ENCODE results near the gene ATXN2. TPM values are rescaled to one million over a fixed set of nuclear protein-coding genes. Genes with fewer than 3 reads are reported as not detected.

The ATXN2 gene
- total and polyA plus RNA-seq, 7 experiments from 2014 or later: 23.9 to 71.9 (median 44.0) TPM

DNA sequence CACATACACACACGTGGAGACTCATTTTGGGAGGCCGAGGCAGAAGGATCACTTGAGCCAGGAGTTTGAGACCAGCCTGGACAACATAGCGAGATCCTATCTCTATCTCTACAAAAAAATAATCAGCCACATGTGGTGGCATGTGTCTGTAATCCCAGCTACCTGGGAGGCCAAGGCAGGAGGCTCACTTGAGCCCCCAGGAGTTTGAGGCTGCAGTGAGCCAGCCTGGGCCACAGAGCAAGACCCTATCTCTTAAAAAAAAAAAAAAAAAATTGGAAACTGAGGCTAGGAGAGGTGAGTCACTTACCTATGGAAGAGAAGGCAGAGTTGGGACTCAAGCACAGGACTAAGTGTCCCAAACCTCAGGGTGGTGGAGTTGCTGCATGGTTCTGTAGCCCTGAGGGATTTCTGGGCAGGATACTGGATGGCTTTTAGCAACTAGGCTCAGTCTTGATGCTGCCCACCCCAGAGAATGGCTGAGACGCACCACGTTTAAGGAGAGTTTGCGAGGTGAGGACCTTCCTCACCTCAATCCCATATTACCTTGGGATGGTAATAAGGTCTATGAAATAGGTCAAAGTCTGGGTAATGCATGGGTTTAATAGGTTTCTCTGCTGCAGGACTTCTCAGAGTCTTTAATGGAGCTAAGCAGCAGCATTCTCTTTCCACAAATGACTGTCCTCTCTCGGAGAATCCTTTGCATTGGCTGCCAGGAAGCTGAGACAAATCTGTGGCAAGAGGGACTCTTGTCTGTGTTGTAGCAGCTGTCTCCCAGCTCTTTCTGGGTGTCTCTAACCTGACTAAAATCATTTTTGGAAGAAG lies 157.8 kb downstream of the ATXN2 start:
- Mint-ChIP-seq H3K27me3 (no peaks in the 10 kb centered on the region), H3K4me3 (peak overlapping the region in 1 of 10 donors; percentile 25), H3K4me1 (peaks cover 57 to 97% (median 92%) of the 10 kb centered on the region in 7 donors), H3K36me3 (peaks cover 0 to 31% (median 0%) of the 10 kb centered on the region in 5 donors), H3K9me3 (peaks cover 0 to 2% (median 0%) of the 10 kb centered on the region in 11 donors), H3K27ac (peak overlapping the region in 8 of 9 donors; percentile 34 to 99 (median 85))
- Histone ChIP-seq H3K27me3 (ENCODE audit: control insufficient read depth in 2 of 2, insufficient read depth in 2 of 2, low read length in 2 of 2) (no peaks in the 10 kb centered on the region), H3K4me1 (ENCODE audit: control insufficient read depth in 2 of 2, insufficient read depth in 2 of 2, low read length in 2 of 2) (peaks cover 58 to 78% of the 10 kb centered on the region in 2 donors), H3K27ac (ENCODE audit: low read depth, low read length) (peak overlapping the region; percentile 39), H3K36me3 (ENCODE audit: control insufficient read depth in 2 of 3, insufficient read depth in 3 of 3, low read length in 3 of 3) (peaks cover 0 to 29% (median 0%) of the 10 kb centered on the region in 3 experiments), H3K9me3 (ENCODE audit: control insufficient read depth in 2 of 3, low read length in 3 of 3) (no peaks in the 10 kb centered on the region), H3K4me3 (ENCODE audit: low read length) (no peak overlapping the region)
- DNase-seq (no peak), ATAC-seq (no peak)
- ChIA-PET CTCF (interaction anchor here (0.7 to 11.6 kb wide), 6 partner anchors 10 to 45 kb away, joined by 3 to 462 read pairs (median 8); partner anchors contain the start of gene SH2B3), POLR2A (interaction anchor here (0.6 to 9.4 kb wide), 7 partner anchors 10 to 1843 kb away, joined by 3 to 64 read pairs (median 5); partner anchors contain the start of gene SH2B3)
- intact Hi-C loops (cut with micrococcal nuclease): no loop called here

DNA sequence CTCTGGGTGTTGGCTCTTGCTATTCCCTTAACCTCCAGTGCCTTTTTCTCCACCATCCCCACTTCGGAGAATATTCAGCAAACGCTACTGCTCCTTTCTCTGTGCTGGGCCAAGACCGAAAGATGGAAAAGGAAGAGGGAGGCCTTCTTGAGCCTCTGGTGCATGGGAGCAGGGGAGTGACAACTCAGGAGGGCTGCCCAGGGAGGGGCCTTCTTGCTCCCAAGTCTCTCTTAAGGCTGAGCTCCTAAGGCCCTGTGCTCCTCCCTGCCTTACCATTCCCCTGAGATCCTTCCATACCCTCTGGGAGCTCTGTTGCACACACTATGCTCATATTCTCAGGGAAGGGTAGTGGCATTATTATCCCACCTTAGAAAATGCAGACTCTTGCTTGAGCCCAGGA lies 158.5 kb downstream of the ATXN2 start:
- Histone ChIP-seq H3K27me3 (ENCODE audit: control insufficient read depth in 2 of 2, insufficient read depth in 2 of 2, low read length in 2 of 2) (no peaks in the 10 kb centered on the region), H3K27ac (ENCODE audit: low read depth, low read length) (no peak overlapping the region), H3K36me3 (ENCODE audit: control insufficient read depth in 2 of 3, insufficient read depth in 3 of 3, low read length in 3 of 3) (peaks cover 0 to 23% (median 0%) of the 10 kb centered on the region in 3 experiments), H3K4me3 (ENCODE audit: low read length) (no peak overlapping the region), H3K4me1 (ENCODE audit: control insufficient read depth in 2 of 2, insufficient read depth in 2 of 2, low read length in 2 of 2) (peaks cover 62 to 80% of the 10 kb centered on the region in 2 donors), H3K9me3 (ENCODE audit: control insufficient read depth in 2 of 3, low read length in 3 of 3) (no peaks in the 10 kb centered on the region)
- intact Hi-C loops (cut with micrococcal nuclease): no loop called here
- CTCF ChIA-PET: interaction anchor here (0.7 to 1.9 kb wide), 3 partner anchors 9 to 44 kb away, joined by 3 to 6 read pairs (median 5); no protein-coding TSS in a partner anchor
- DNase-seq (no peak), ATAC-seq (no peak)
- H3K9me3 Mint-ChIP-seq: peaks cover 0 to 2% (median 0%) of the 10 kb centered on the region in 11 donors
- peak overlapping the region in 8 of 9 donors; percentile 79 to 99 (median 85) for H3K27ac Mint-ChIP-seq
- H3K4me3 Mint-ChIP-seq: no peak overlapping the region
- H3K4me1 Mint-ChIP-seq: peaks cover 57 to 98% (median 92%) of the 10 kb centered on the region in 7 donors
- no peaks in the 10 kb centered on the region for H3K27me3 Mint-ChIP-seq
- POLR2A ChIA-PET: interaction anchor here (0.7 to 9.4 kb wide), 4 partner anchors 11 to 1842 kb away, joined by 3 to 64 read pairs (median 8); partner anchors contain the start of gene SH2B3
- H3K36me3 Mint-ChIP-seq: peaks cover 0 to 29% (median 0%) of the 10 kb centered on the region in 5 donors

DNA sequence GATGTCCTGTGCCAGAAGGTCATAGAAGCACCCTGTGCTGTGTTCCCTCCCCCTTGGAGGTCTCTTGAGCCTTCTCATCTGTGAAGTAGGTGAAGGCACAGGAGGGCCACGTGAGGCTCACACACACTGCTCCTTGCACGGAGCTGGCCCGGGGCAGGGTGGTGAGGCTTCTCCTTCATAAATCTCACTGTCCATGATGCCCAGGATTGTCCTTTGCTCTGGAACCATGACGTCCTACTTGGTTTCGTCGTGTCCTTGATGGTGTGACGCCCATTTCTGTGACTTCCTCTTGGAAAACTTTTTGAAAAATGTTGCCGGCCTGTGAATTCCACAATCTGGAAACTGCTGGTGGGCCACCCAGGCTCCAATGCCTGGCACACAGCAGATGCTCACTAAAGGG lies 159.0 kb downstream of the ATXN2 start:
- Histone ChIP-seq H3K4me1 (ENCODE audit: control insufficient read depth in 2 of 2, insufficient read depth in 2 of 2, low read length in 2 of 2) (peaks cover 62 to 80% of the 10 kb centered on the region in 2 donors), H3K27ac (ENCODE audit: low read depth, low read length) (peak overlapping the region; percentile 37), H3K4me3 (ENCODE audit: low read length) (no peak overlapping the region), H3K36me3 (ENCODE audit: control insufficient read depth in 2 of 3, insufficient read depth in 3 of 3, low read length in 3 of 3) (peaks cover 0 to 21% (median 0%) of the 10 kb centered on the region in 3 experiments), H3K9me3 (ENCODE audit: control insufficient read depth in 2 of 3, low read length in 3 of 3) (no peaks in the 10 kb centered on the region), H3K27me3 (ENCODE audit: control insufficient read depth in 2 of 2, insufficient read depth in 2 of 2, low read length in 2 of 2) (no peaks in the 10 kb centered on the region)
- Mint-ChIP-seq H3K27me3 (no peaks in the 10 kb centered on the region), H3K4me1 (peaks cover 60 to 98% (median 92%) of the 10 kb centered on the region in 7 donors), H3K9me3 (peaks cover 0 to 2% (median 0%) of the 10 kb centered on the region in 11 donors), H3K27ac (peak overlapping the region; percentile 64 to 99 (median 82)), H3K36me3 (peaks cover 0 to 28% (median 0%) of the 10 kb centered on the region in 5 donors), H3K4me3 (peak overlapping the region in 2 of 10 donors; percentile 54 to 56)
- ChIA-PET POLR2A (interaction anchor here (0.8 to 9.4 kb wide), 4 partner anchors 11 to 751 kb away, joined by 3 to 71 read pairs (median 38); partner anchors contain the start of gene SH2B3), CTCF (interaction anchor here (0.7 to 1.9 kb wide), 4 partner anchors 10 to 44 kb away, joined by 3 to 6 read pairs (median 4); no protein-coding TSS in a partner anchor)
- intact Hi-C loops (cut with micrococcal nuclease): no loop called here
- ATAC-seq: no peak
- no peak for DNase-seq

DNA sequence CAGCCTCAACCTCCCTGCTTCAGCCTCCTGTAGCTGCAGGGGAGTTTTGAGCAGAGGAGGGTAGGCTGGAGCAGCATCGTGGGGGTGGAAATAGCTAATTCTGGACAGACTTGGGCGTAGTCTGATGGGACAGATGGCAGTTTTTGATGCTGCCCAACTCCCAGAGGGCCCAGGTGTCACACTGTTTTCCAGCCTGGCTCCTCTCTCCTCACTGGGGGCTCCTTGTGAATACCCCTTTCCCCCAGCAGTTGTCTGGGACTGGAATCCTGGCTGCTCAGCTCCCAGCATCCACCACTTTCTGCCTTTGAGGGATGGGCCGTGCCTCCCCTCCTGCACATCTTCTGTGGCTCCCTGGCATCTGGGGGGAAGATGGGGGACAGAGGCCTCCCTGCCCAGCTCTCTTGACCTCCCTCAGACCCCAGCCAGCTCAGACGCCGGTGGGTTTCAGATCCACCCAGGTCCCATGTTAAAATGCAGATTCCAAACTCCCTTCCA lies 159.4 kb downstream of the ATXN2 start:
- ChIA-PET POLR2A (interaction anchor here (0.8 to 7.9 kb wide), 4 partner anchors 10 to 750 kb away, joined by 3 to 71 read pairs (median 10); no protein-coding TSS in a partner anchor), CTCF (interaction anchor here (1.3 to 1.9 kb wide), 3 partner anchors 10 to 39 kb away, joined by 3 to 6 read pairs (median 5); no protein-coding TSS in a partner anchor)
- intact Hi-C loops (cut with micrococcal nuclease): no loop called here
- peak overlapping the region; percentile 37 for H3K27ac ChIP-seq (ENCODE audit: low read depth, low read length)
- Mint-ChIP-seq H3K4me3 (peak overlapping the region in 2 of 10 donors; percentile 54 to 56), H3K36me3 (peaks cover 0 to 26% (median 0%) of the 10 kb centered on the region in 5 donors), H3K27me3 (no peaks in the 10 kb centered on the region), H3K9me3 (peaks cover 0 to 2% (median 0%) of the 10 kb centered on the region in 11 donors), H3K27ac (peak overlapping the region; percentile 40 to 99 (median 82)), H3K4me1 (peaks cover 65 to 98% (median 92%) of the 10 kb centered on the region in 7 donors)
- DNase-seq (no peak), ATAC-seq (no peak)
- no peaks in the 10 kb centered on the region for H3K9me3 ChIP-seq (ENCODE audit: control insufficient read depth in 2 of 3, low read length in 3 of 3)
- H3K4me1 ChIP-seq (ENCODE audit: control insufficient read depth in 2 of 2, insufficient read depth in 2 of 2, low read length in 2 of 2): peaks cover 62 to 76% of the 10 kb centered on the region in 2 donors
- no peaks in the 10 kb centered on the region for H3K27me3 ChIP-seq (ENCODE audit: control insufficient read depth in 2 of 2, insufficient read depth in 2 of 2, low read length in 2 of 2)
- H3K36me3 ChIP-seq (ENCODE audit: control insufficient read depth in 2 of 3, insufficient read depth in 3 of 3, low read length in 3 of 3): peaks cover 0 to 21% (median 0%) of the 10 kb centered on the region in 3 experiments
- no peak overlapping the region for H3K4me3 ChIP-seq (ENCODE audit: low read length)

DNA sequence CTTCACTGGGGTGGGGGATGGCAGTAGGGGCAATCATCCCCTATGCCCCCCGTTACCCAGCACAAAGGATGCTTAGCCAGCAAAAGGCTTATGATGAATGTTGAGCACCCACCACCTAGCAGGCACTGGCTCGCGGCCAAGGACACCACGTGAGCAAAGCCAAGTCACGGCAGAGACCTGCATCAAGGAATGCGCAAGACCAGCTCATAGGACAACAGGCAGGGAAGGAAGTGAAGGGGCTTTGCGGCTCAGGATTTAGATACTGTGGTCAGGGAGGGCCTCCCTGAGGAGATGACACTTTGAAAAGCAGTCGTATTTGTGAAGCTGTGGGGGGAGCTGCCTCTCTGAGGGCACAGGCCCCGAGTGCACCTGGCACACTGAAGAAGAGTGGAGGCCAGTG lies 160.6 kb downstream of the ATXN2 start:
- peak overlapping the region; percentile 94 for H3K27ac ChIP-seq (ENCODE audit: low read depth, low read length)
- no peaks in the 10 kb centered on the region for H3K9me3 ChIP-seq (ENCODE audit: control insufficient read depth in 2 of 3, low read length in 3 of 3)
- Mint-ChIP-seq H3K27ac (peak overlapping the region; percentile 83 to 99 (median 98)), H3K9me3 (peaks cover 0 to 2% (median 0%) of the 10 kb centered on the region in 11 donors), H3K27me3 (no peaks in the 10 kb centered on the region), H3K36me3 (peaks cover 0 to 29% (median 0%) of the 10 kb centered on the region in 5 donors), H3K4me1 (peaks cover 68 to 98% (median 92%) of the 10 kb centered on the region in 7 donors), H3K4me3 (peak overlapping the region; percentile 30 to 87 (median 58))
- peaks cover 62 to 74% of the 10 kb centered on the region in 2 donors for H3K4me1 ChIP-seq (ENCODE audit: control insufficient read depth in 2 of 2, insufficient read depth in 2 of 2, low read length in 2 of 2)
- H3K36me3 ChIP-seq (ENCODE audit: control insufficient read depth in 2 of 3, insufficient read depth in 3 of 3, low read length in 3 of 3): peaks cover 0 to 21% (median 0%) of the 10 kb centered on the region in 3 experiments
- DNase-seq (peak in 8 of 9 donors; percentile 46 to 73 (median 66)), ATAC-seq (no peak)
- no peak overlapping the region for H3K4me3 ChIP-seq (ENCODE audit: low read length)
- H3K27me3 ChIP-seq (ENCODE audit: control insufficient read depth in 2 of 2, insufficient read depth in 2 of 2, low read length in 2 of 2): no peaks in the 10 kb centered on the region
- intact Hi-C loops (cut with micrococcal nuclease): no loop called here
- CTCF ChIA-PET: interaction anchor here (0.8 to 1.8 kb wide), 5 partner anchors 8 to 41 kb away, joined by 3 to 9 read pairs (median 4); no protein-coding TSS in a partner anchor
- POLR2A ChIA-PET: interaction anchor here (1.0 to 7.9 kb wide), 8 partner anchors 9 to 42 kb away, joined by 3 to 71 read pairs (median 6); no protein-coding TSS in a partner anchor
